GM12801 (cell line): ENCODE data around the gene OR10P1.

Experiments used
- TF ChIP-seq, protein P1 (sequence below): IDR thresholded peaks from one replicate; pipeline ENCODE4 v1.5.1; 2011; ENCODE audit warnings: control low read depth; ENCODE audit not compliant: insufficient read length; ENCODE audit errors: extremely low read depth

OR10P1 gene

DNA sequence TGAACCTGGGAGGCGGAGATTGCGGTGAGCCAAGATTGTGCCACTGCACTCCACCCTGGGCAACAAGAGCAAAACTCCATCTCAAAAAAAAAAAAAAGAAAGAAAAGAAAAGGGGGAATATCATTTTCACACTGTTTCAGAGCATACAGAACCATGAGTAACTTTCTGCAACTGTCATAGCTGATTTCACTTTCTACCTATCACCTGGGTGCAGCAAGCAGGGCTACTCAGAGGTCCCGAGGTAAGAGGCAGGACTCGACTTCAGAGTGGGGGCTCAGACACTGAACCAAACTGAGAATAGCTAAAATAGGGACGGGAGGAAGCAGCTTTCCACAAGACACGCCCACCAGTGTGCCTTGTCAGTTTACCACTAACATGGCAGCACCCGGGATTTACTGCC is 29.8 kb downstream of the OR10P1 start:
- TF ChIP-seq, protein P1, sequence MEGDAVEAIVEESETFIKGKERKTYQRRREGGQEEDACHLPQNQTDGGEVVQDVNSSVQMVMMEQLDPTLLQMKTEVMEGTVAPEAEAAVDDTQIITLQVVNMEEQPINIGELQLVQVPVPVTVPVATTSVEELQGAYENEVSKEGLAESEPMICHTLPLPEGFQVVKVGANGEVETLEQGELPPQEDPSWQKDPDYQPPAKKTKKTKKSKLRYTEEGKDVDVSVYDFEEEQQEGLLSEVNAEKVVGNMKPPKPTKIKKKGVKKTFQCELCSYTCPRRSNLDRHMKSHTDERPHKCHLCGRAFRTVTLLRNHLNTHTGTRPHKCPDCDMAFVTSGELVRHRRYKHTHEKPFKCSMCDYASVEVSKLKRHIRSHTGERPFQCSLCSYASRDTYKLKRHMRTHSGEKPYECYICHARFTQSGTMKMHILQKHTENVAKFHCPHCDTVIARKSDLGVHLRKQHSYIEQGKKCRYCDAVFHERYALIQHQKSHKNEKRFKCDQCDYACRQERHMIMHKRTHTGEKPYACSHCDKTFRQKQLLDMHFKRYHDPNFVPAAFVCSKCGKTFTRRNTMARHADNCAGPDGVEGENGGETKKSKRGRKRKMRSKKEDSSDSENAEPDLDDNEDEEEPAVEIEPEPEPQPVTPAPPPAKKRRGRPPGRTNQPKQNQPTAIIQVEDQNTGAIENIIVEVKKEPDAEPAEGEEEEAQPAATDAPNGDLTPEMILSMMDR: no peak

- TF ChIP-seq, protein P1: no peak
These were observed 33.6 kb downstream of the OR10P1 start for GRCh38 chr12:55670276-55670675.

GRCh38 chr12:55671746-55672145 is 35.1 kb downstream of the OR10P1 start:
- TF ChIP-seq, protein P1: no peak

- TF ChIP-seq, protein P1: no peak
These were observed 36.9 kb downstream of the OR10P1 start for GRCh38 chr12:55673638-55674037.

DNA sequence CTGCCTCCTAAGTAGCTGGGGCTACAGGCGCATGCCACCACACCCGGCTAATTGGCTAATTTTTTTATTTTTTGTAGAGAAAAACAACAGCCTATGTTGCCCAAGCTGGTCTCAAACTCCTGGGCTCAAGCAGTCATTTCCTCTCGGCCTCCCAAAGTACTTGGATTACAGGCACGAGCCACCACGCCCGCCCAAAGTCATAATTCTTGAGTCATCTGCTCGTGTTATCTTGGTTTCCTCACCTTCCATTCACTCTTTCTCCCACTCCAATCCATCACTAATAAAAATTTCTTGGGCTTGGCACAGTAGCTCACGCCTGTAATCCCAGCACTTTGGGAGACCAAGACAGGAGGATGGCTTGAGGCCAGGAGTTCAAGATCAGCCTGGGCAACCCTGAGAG is 39.0 kb downstream of the OR10P1 start:
- TF ChIP-seq, protein P1: no peak

DNA sequence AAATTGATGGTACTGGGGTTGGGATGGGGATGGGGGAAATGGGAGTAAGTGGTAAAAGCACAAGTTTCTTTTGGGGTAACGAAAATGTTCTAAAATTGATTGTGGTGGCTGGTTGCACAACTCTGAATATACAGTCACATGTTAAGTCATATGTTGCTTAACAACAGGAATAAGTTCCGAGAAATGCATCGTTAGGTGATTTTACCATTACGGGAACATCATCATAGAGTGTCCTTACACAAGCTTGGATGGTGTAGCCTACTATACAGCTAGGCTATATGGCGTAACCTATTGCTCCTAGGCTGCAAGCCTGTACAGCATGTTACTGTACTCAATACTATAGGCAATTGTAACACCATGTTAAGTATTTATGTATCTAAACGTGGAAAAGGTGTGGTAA is 40.0 kb downstream of the OR10P1 start:
- TF ChIP-seq, protein P1: no peak

GRCh38 chr12:55679691-55680090 is 43.0 kb downstream of the OR10P1 start:
- TF ChIP-seq, protein P1: no peak
